GM23338 (cell line): Measurements from ENCODE around the gene SELENBP1. TPM values are rescaled to one million over a fixed set of nuclear protein-coding genes. Genes with fewer than 3 reads are reported as not detected.

ENCODE experiments used
- ATAC-seq: fragments of 200-7000 bp; cut with Tn5 transposase; 3 replicates; pipeline ENCODE4 v1.9.1; 2020
- DNase-seq: peaks from one replicate; pipeline ENCODE4 v3.0.0-alpha.2; 2015; ENCODE audit warnings: low spot score
- H2AFZ ChIP-seq: fragments of 200-600 bp; sonication (generic); 2 replicates; pipeline ENCODE4 v1.8.0; 2016; ENCODE audit warnings: antibody characterized with exemption, mild to moderate bottlenecking, moderate library complexity
- H3F3A ChIP-seq: fragments of 200-600 bp; sonication (generic); replicated peaks from 2 replicates; pipeline ENCODE4 v1.8.0; 2017; ENCODE audit warnings: antibody characterized with exemption, mixed run types, low read depth
- H3K27ac ChIP-seq: fragments of 200-600 bp; sonication (generic); 2 replicates; pipeline ENCODE4 v1.6.1; 2016; ENCODE audit warnings: low read depth
- H3K27me3 ChIP-seq: fragments of 200-600 bp; sonication (generic); 2 replicates; pipeline ENCODE4 v1.8.0; 2016; ENCODE audit warnings: mild to moderate bottlenecking, mixed run types, moderate library complexity; ENCODE audit not compliant: insufficient read depth
- H3K36me3 ChIP-seq: fragments of 200-600 bp; sonication (generic); 2 replicates; pipeline ENCODE4 v1.8.0; 2016; ENCODE audit warnings: mild to moderate bottlenecking; ENCODE audit not compliant: insufficient read depth
- H3K4me1 ChIP-seq: fragments of 200-600 bp; sonication (generic); 2 replicates; pipeline ENCODE4 v1.8.0; 2016; ENCODE audit warnings: mild to moderate bottlenecking, moderate library complexity; ENCODE audit not compliant: insufficient read depth
- H3K4me2 ChIP-seq: fragments of 200-600 bp; sonication (generic); 2 replicates; pipeline ENCODE4 v1.7.1; 2017; ENCODE audit warnings: mixed run types
- H3K4me3 ChIP-seq: fragments of 200-600 bp; sonication (generic); 2 replicates; pipeline ENCODE4 v1.6.1; 2016; ENCODE audit warnings: mixed run types
- H3K79me2 ChIP-seq: fragments of 200-600 bp; sonication (generic); replicated peaks from 2 replicates; pipeline ENCODE4 v1.8.0; 2017; ENCODE audit warnings: mild to moderate bottlenecking; ENCODE audit not compliant: insufficient read depth
- H3K9me2 ChIP-seq: fragments of 200-600 bp; sonication (generic); 2 replicates; pipeline ENCODE4 v1.8.0; 2017; ENCODE audit not compliant: insufficient read depth
- H4K20me1 ChIP-seq: fragments of 200-600 bp; sonication (generic); replicated peaks from 2 replicates; pipeline ENCODE4 v1.8.0; 2017; ENCODE audit warnings: mild to moderate bottlenecking; ENCODE audit not compliant: insufficient read depth
- H3K27ac Mint-ChIP-seq: 2 replicates; pipeline ENCODE4 v1.8.0; 2020; ENCODE audit warnings: inconsistent platforms, mild to moderate bottlenecking, moderate library complexity, mixed read lengths
- H3K27me3 Mint-ChIP-seq: 3 replicates; pipeline ENCODE4 v1.8.0; 2022; ENCODE audit warnings: low read depth, mild to moderate bottlenecking, moderate library complexity, mixed read lengths, inconsistent platforms; ENCODE audit not compliant: insufficient read depth, poor library complexity
- H3K36me3 Mint-ChIP-seq: 3 replicates; pipeline ENCODE4 v1.8.0; 2021; ENCODE audit warnings: low read depth, mild to moderate bottlenecking, inconsistent platforms, moderate library complexity, mixed read lengths
- H3K4me1 Mint-ChIP-seq: 3 replicates; pipeline ENCODE4 v1.8.0; 2020; ENCODE audit warnings: mild to moderate bottlenecking, inconsistent platforms, mixed read lengths
- H3K4me3 Mint-ChIP-seq: 3 replicates; pipeline ENCODE4 v1.8.0; 2021; ENCODE audit warnings: moderate library complexity, mild to moderate bottlenecking, inconsistent platforms, mixed read lengths
- H3K9me3 Mint-ChIP-seq: 3 replicates; pipeline ENCODE4 v1.8.0; 2020; ENCODE audit warnings: moderate library complexity, mild to moderate bottlenecking, inconsistent platforms, mixed read lengths
- CREB1 ChIP-seq: fragments of 250-450 bp; sonication (Bioruptor Pico); IDR thresholded peaks from 2 replicates; pipeline ENCODE4 v1.5.0; 2020; ENCODE audit warnings: low read depth, mild to moderate bottlenecking, moderate library complexity
- EZH2 ChIP-seq: fragments of 200-600 bp; sonication (generic); IDR thresholded peaks from one replicate; pipeline ENCODE4 v1.8.0; 2017; ENCODE audit warnings: antibody characterized with exemption, mild to moderate bottlenecking, low read depth; ENCODE audit not compliant: unreplicated experiment
- JUNB ChIP-seq: IDR thresholded peaks from one replicate; pipeline ENCODE4 v1.6.1; 2016; ENCODE audit warnings: antibody characterized with exemption; ENCODE audit not compliant: unreplicated experiment
- POLR2AphosphoS5 ChIP-seq: IDR thresholded peaks from 2 replicates; pipeline ENCODE4 v1.6.1; 2016; ENCODE audit warnings: antibody characterized with exemption, low read depth
- STAT1 ChIP-seq: IDR thresholded peaks from one replicate; pipeline ENCODE4 v1.6.1; 2016; ENCODE audit warnings: antibody characterized with exemption; ENCODE audit not compliant: unreplicated experiment
- ZNF114 ChIP-seq: fragments of 250-450 bp; sonication (Bioruptor Pico); IDR thresholded peaks from 2 replicates; pipeline ENCODE4 v1.5.0; 2020; ENCODE audit warnings: mild to moderate bottlenecking, moderate library complexity
- ZNF462 ChIP-seq: fragments of 250-450 bp; sonication (Bioruptor Pico); IDR thresholded peaks from 2 replicates; pipeline ENCODE4 v1.5.0; 2020; ENCODE audit warnings: mild to moderate bottlenecking, moderate library complexity
- polyA plus RNA-seq: library from polyadenylated mRNA; unstranded; fragments of >200 nt; fragmentation: Nextera tagmentation; extraction: Ambion mirVana; gene quantifications from 2 replicates; pipeline ENCODE4 v1.2.1, GENCODE V29; 2016
- total RNA-seq: library from RNA; depleted of rRNA; stranded (reverse); fragments of >200 nt; shearing (Covaris generic); gene quantifications from 2 replicates; pipeline ENCODE4 v1.2.3, GENCODE V29; 2014
- TF ChIP-seq, protein P1 (sequence below), 2 experiments: fragments of 200-600 bp in 1 of 2; sonication (generic) in 1 of 2; conservative IDR thresholded peaks; 2 replicates each; pipeline versions ENCODE4 v1.5.1 to v1.6.1; 2016 to 2017; ENCODE audit warnings: antibody characterized with exemption in 2 of 2, low read depth in 2 of 2, mild to moderate bottlenecking in 2 of 2, moderate library complexity in 1 of 2
- TF ChIP-seq, protein P2 (sequence below): IDR thresholded peaks from one replicate; pipeline ENCODE4 v1.6.1; 2018; ENCODE audit warnings: antibody characterized with exemption; ENCODE audit not compliant: unreplicated experiment

The SELENBP1 gene
- total and polyA plus RNA-seq, 2 experiments from 2014 or later, result 10.7 to 13.4 TPM

DNA sequence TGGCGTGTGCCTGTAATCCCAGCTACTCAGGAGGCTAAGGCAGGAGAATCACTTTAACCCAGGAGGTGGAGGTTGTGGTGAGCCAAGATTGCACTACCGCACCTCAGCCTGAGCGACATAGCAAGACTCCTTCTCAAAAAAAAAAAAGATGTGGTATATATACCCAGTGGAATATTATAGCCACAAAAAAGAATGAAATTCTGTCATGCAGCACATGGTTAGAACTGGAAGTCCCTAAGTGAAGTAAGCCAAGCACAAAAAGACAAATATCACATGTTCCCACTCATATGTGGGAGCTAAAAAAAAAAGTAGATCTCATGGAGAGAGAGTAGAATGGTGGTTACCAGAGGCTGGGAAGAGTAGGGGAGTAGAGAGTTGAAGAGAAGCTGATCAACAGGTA lies 45.6 kb upstream of the SELENBP1 start:
- ATAC-seq (no peak), DNase-seq (no peak)
- Histone ChIP-seq H3K79me2 (no peaks in the 10 kb centered on the region), H3F3A (no peaks in the 10 kb centered on the region; the same call in 1 of the 2 replicates), H3K4me1 (no peaks in the 10 kb centered on the region), H3K36me3 (peaks cover 28% of the 10 kb centered on the region), H4K20me1 (peaks cover 15% of the 10 kb centered on the region), H3K27ac (no peak overlapping the region), H3K27me3 (no peaks in the 10 kb centered on the region), H3K9me2 (no peaks in the 10 kb centered on the region), H2AFZ (no peak overlapping the region), H3K4me3 (no peak overlapping the region), H3K4me2 (no peak overlapping the region)
- Mint-ChIP-seq H3K27ac (no peak overlapping the region), H3K4me1 (no peaks in the 10 kb centered on the region), H3K9me3 (no peaks in the 10 kb centered on the region), H3K36me3 (peaks cover 73% of the 10 kb centered on the region), H3K27me3 (peaks cover 5% of the 10 kb centered on the region), H3K4me3 (no peak overlapping the region)
- TF ChIP-seq ZNF114 (no peak), ZNF462 (no peak), STAT1 (no peak), POLR2AphosphoS5 (no peak), CREB1 (CRISPR knock-in tag) (no peak), EZH2 (no peak), JUNB (no peak)
- TF ChIP-seq, protein P1, sequence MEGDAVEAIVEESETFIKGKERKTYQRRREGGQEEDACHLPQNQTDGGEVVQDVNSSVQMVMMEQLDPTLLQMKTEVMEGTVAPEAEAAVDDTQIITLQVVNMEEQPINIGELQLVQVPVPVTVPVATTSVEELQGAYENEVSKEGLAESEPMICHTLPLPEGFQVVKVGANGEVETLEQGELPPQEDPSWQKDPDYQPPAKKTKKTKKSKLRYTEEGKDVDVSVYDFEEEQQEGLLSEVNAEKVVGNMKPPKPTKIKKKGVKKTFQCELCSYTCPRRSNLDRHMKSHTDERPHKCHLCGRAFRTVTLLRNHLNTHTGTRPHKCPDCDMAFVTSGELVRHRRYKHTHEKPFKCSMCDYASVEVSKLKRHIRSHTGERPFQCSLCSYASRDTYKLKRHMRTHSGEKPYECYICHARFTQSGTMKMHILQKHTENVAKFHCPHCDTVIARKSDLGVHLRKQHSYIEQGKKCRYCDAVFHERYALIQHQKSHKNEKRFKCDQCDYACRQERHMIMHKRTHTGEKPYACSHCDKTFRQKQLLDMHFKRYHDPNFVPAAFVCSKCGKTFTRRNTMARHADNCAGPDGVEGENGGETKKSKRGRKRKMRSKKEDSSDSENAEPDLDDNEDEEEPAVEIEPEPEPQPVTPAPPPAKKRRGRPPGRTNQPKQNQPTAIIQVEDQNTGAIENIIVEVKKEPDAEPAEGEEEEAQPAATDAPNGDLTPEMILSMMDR (conservative IDR thresholded peaks at IDR 0.05; ENCODE audit: low read depth in 2 of 2), result no peak
- TF ChIP-seq, protein P2, sequence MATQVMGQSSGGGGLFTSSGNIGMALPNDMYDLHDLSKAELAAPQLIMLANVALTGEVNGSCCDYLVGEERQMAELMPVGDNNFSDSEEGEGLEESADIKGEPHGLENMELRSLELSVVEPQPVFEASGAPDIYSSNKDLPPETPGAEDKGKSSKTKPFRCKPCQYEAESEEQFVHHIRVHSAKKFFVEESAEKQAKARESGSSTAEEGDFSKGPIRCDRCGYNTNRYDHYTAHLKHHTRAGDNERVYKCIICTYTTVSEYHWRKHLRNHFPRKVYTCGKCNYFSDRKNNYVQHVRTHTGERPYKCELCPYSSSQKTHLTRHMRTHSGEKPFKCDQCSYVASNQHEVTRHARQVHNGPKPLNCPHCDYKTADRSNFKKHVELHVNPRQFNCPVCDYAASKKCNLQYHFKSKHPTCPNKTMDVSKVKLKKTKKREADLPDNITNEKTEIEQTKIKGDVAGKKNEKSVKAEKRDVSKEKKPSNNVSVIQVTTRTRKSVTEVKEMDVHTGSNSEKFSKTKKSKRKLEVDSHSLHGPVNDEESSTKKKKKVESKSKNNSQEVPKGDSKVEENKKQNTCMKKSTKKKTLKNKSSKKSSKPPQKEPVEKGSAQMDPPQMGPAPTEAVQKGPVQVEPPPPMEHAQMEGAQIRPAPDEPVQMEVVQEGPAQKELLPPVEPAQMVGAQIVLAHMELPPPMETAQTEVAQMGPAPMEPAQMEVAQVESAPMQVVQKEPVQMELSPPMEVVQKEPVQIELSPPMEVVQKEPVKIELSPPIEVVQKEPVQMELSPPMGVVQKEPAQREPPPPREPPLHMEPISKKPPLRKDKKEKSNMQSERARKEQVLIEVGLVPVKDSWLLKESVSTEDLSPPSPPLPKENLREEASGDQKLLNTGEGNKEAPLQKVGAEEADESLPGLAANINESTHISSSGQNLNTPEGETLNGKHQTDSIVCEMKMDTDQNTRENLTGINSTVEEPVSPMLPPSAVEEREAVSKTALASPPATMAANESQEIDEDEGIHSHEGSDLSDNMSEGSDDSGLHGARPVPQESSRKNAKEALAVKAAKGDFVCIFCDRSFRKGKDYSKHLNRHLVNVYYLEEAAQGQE, result no peak
